Neural progenitor cell (in vitro differentiated cells): ENCODE data around the gene CTLA4. TPM values are rescaled to one million over a fixed set of nuclear protein-coding genes. Genes with fewer than 3 reads are reported as not detected.

Experiments used
- DNase-seq: peaks from one replicate; pipeline ENCODE4 v3.0.0-alpha.2; 2016; ENCODE audit warnings: low spot score
- H2AFZ ChIP-seq: fragments of 200-600 bp; sonication (generic); replicated peaks from 2 replicates; pipeline ENCODE4 v1.6.1; 2016; ENCODE audit warnings: antibody characterized with exemption
- H3F3A ChIP-seq: fragments of 200-600 bp; sonication (generic); 2 replicates; pipeline ENCODE4 v1.6.1; 2016; ENCODE audit warnings: antibody characterized with exemption, low read depth
- H3K27ac ChIP-seq: fragments of 200-600 bp; sonication (generic); 2 replicates; pipeline ENCODE4 v1.5.1; 2016; ENCODE audit warnings: mild to moderate bottlenecking
- H3K27me3 ChIP-seq: fragments of 200-600 bp; sonication (generic); 2 replicates; pipeline ENCODE4 v1.6.1; 2016; ENCODE audit warnings: mild to moderate bottlenecking, moderate library complexity
- H3K36me3 ChIP-seq: fragments of 200-600 bp; sonication (generic); 2 replicates; pipeline ENCODE4 v1.5.1; 2016
- H3K4me1 ChIP-seq: fragments of 200-600 bp; sonication (generic); 2 replicates; pipeline ENCODE4 v1.6.1; 2016; ENCODE audit warnings: mixed run types
- H3K4me2 ChIP-seq: fragments of 200-600 bp; sonication (generic); 2 replicates; pipeline ENCODE4 v1.6.1; 2016
- H3K4me3 ChIP-seq: fragments of 200-600 bp; sonication (generic); 2 replicates; pipeline ENCODE4 v1.5.1; 2016
- H3K79me2 ChIP-seq: fragments of 200-600 bp; sonication (generic); 2 replicates; pipeline ENCODE4 v1.6.1; 2016; ENCODE audit warnings: low read depth
- H3K9ac ChIP-seq: fragments of 200-600 bp; sonication (generic); 2 replicates; pipeline ENCODE4 v1.6.1; 2016
- H3K9me3 ChIP-seq: fragments of 200-600 bp; sonication (generic); 2 replicates; pipeline ENCODE4 v1.5.1; 2016; ENCODE audit warnings: low read depth
- H4K20me1 ChIP-seq: fragments of 200-600 bp; sonication (generic); 2 replicates; pipeline ENCODE4 v1.6.1; 2016; ENCODE audit warnings: low read depth
- H3K27ac Mint-ChIP-seq: 3 replicates; pipeline ENCODE4 v1.8.0; 2021; ENCODE audit warnings: mixed read lengths
- H3K27me3 Mint-ChIP-seq: 2 replicates; pipeline ENCODE4 v1.8.0; 2022; ENCODE audit warnings: low read depth, mild to moderate bottlenecking, inconsistent platforms, moderate library complexity, mixed read lengths; ENCODE audit not compliant: insufficient read depth
- H3K36me3 Mint-ChIP-seq: 3 replicates; pipeline ENCODE4 v1.8.0; 2021; ENCODE audit warnings: mixed read lengths
- H3K4me1 Mint-ChIP-seq: 3 replicates; pipeline ENCODE4 v1.8.0; 2021; ENCODE audit warnings: mixed read lengths
- H3K4me3 Mint-ChIP-seq: 3 replicates; pipeline ENCODE4 v1.8.0; 2021; ENCODE audit warnings: mild to moderate bottlenecking, moderate library complexity, mixed read lengths
- H3K9me3 Mint-ChIP-seq: 3 replicates; pipeline ENCODE4 v1.8.0; 2020; ENCODE audit warnings: mixed read lengths
- CTCF ChIP-seq: fragments of 200-600 bp; sonication (generic); IDR thresholded peaks from 2 replicates; pipeline ENCODE4 v1.5.1; 2017; ENCODE audit warnings: antibody characterized with exemption, mild to moderate bottlenecking
- EZH2 ChIP-seq: fragments of 200-600 bp; sonication (generic); IDR thresholded peaks from 2 replicates; pipeline ENCODE4 v1.6.1; 2017; ENCODE audit warnings: antibody characterized with exemption, mild to moderate bottlenecking, moderate library complexity
- EZH2phosphoT487 ChIP-seq: fragments of 200-600 bp; sonication (generic); IDR thresholded peaks from 2 replicates; pipeline ENCODE4 v1.6.1; 2017; ENCODE audit warnings: antibody characterized with exemption
- total RNA-seq: library from RNA; depleted of rRNA; stranded (reverse); fragments of >200 nt; gene quantifications from 2 replicates; pipeline ENCODE4 v1.2.3, GENCODE V29; 2015; ENCODE audit warnings: low replicate concordance

Gene CTLA4
- not detected in 2 replicates for total RNA-seq

GRCh38 chr2:203867561-203868200, at the start of gene CTLA4:
Gene CTLA4 (plus strand): TSS chr2:203867771. CDS start chr2:203867943, 172 bp downstream.
- H3K27me3 Mint-ChIP-seq, result peaks cover 5% of the 10 kb centered on the region
- Histone ChIP-seq H3K27me3 (no peaks in the 10 kb centered on the region), H2AFZ (no peak within 1 kb of the TSS), H3K27ac (no peak within 1 kb of the TSS), H3K9ac (no peak within 1 kb of the TSS), H3K36me3 (no peaks in the 10 kb centered on the region), H4K20me1 (no peaks in the 10 kb centered on the region), H3K4me2 (no peak within 1 kb of the TSS), H3K4me3 (no peak within 1 kb of the TSS), H3F3A (no peaks in the 10 kb centered on the region), H3K4me1 (no peaks in the 10 kb centered on the region), H3K79me2 (no peaks in the 10 kb centered on the region), H3K9me3 (no peaks in the 10 kb centered on the region)
- H3K4me3 Mint-ChIP-seq, result no peak within 1 kb of the TSS
- no peak within 1 kb of the TSS for H3K27ac Mint-ChIP-seq
- no peaks in the 10 kb centered on the region for H3K9me3 Mint-ChIP-seq
- TF ChIP-seq CTCF (no peak), EZH2phosphoT487 (no peak), EZH2 (no peak)
- H3K4me1 Mint-ChIP-seq, result peaks cover 9% of the 10 kb centered on the region
- H3K36me3 Mint-ChIP-seq, result no peaks in the 10 kb centered on the region
- DNase-seq, result no peak

- Histone ChIP-seq H3K36me3 (no peaks in the 10 kb centered on the region), H3K4me1 (no peaks in the 10 kb centered on the region), H2AFZ (no peak overlapping the region), H3K4me3 (no peak overlapping the region), H3K27me3 (no peaks in the 10 kb centered on the region), H3K27ac (no peak overlapping the region), H3K9me3 (no peaks in the 10 kb centered on the region), H3K4me2 (no peak overlapping the region), H3F3A (no peaks in the 10 kb centered on the region), H3K79me2 (no peaks in the 10 kb centered on the region), H3K9ac (no peak overlapping the region), H4K20me1 (no peaks in the 10 kb centered on the region)
- H3K9me3 Mint-ChIP-seq, result no peaks in the 10 kb centered on the region
- no peak for DNase-seq
- no peak overlapping the region for H3K27ac Mint-ChIP-seq
- H3K27me3 Mint-ChIP-seq, result peaks cover 2% of the 10 kb centered on the region
- peaks cover 16% of the 10 kb centered on the region for H3K4me1 Mint-ChIP-seq
- no peak overlapping the region for H3K4me3 Mint-ChIP-seq
- TF ChIP-seq EZH2phosphoT487, result no peak
- no peak for TF ChIP-seq EZH2
- TF ChIP-seq CTCF, result no peak
- no peaks in the 10 kb centered on the region for H3K36me3 Mint-ChIP-seq
These were observed 48.9 kb upstream of the CTLA4 start for GRCh38 chr2:203818656-203819055.

- Histone ChIP-seq H3K27me3 (no peaks in the 10 kb centered on the region), H3K4me3 (no peak overlapping the region), H3K27ac (no peak overlapping the region), H4K20me1 (no peaks in the 10 kb centered on the region), H3K4me1 (no peaks in the 10 kb centered on the region), H3K79me2 (no peaks in the 10 kb centered on the region), H3K9ac (no peak overlapping the region), H3K9me3 (no peaks in the 10 kb centered on the region), H2AFZ (peak overlapping the region; percentile 50), H3F3A (no peaks in the 10 kb centered on the region), H3K4me2 (no peak overlapping the region), H3K36me3 (no peaks in the 10 kb centered on the region)
- Mint-ChIP-seq H3K4me3 (no peak overlapping the region), H3K4me1 (peaks cover 15% of the 10 kb centered on the region), H3K27ac (peak overlapping the region; percentile 88), H3K36me3 (no peaks in the 10 kb centered on the region), H3K27me3 (peaks cover 1% of the 10 kb centered on the region), H3K9me3 (no peaks in the 10 kb centered on the region)
- no peak for DNase-seq
- no peak for TF ChIP-seq EZH2
- no peak for TF ChIP-seq CTCF
- no peak for TF ChIP-seq EZH2phosphoT487
These were observed 48.0 kb upstream of the CTLA4 start for GRCh38 chr2:203819434-203820133.
